Measurements from ENCODE around the gene GPRIN3.
"Not testable (repeated sequence)": the region's sequence is repeated elsewhere in the genome, so short reads cannot be mapped to it uniquely, and the experiment has no call there.

GPRIN3 gene

GRCh38 chr4:89288430-89288829 lies 19.2 kb downstream of the GPRIN3 start:
- DNase-seq: no peak

- DNase-seq: no peak
These were observed 19.7 kb downstream of the GPRIN3 start for GRCh38 chr4:89287945-89288344.

- DNase-seq: no peak
These were observed 21.9 kb downstream of the GPRIN3 start for GRCh38 chr4:89285745-89286144.

- no peak for DNase-seq
These were observed 22.8 kb downstream of the GPRIN3 start for GRCh38 chr4:89284828-89285227.

- no peak for DNase-seq
These were observed 23.6 kb downstream of the GPRIN3 start for GRCh38 chr4:89284020-89284424.

- DNase-seq: no peak
These were observed 24.2 kb downstream of the GPRIN3 start for GRCh38 chr4:89283226-89284009.

GRCh38 chr4:89279385-89279784 lies 28.2 kb downstream of the GPRIN3 start:
- DNase-seq: no peak

- DNase-seq: no peak
These were observed 30.2 kb downstream of the GPRIN3 start for GRCh38 chr4:89277412-89277811.

- DNase-seq: no peak
These were observed 31.3 kb downstream of the GPRIN3 start for GRCh38 chr4:89276296-89276695.

GRCh38 chr4:89275587-89275986 lies 32.0 kb downstream of the GPRIN3 start:
- DNase-seq: no peak

GRCh38 chr4:89273741-89274141 lies 33.9 kb downstream of the GPRIN3 start:
- no peak for DNase-seq

- DNase-seq: no peak
These were observed 36.8 kb downstream of the GPRIN3 start for GRCh38 chr4:89270792-89271191.

- no peak for DNase-seq
These were observed 38.4 kb downstream of the GPRIN3 start for GRCh38 chr4:89269121-89269666.

- DNase-seq: no peak
These were observed 38.9 kb downstream of the GPRIN3 start for GRCh38 chr4:89268679-89269078.

GRCh38 chr4:89267846-89268245 lies 39.8 kb downstream of the GPRIN3 start:
- no peak for DNase-seq

- no peak for DNase-seq
These were observed 40.2 kb downstream of the GPRIN3 start for GRCh38 chr4:89267392-89267791.

GRCh38 chr4:89266128-89266527 lies 41.5 kb downstream of the GPRIN3 start:
- DNase-seq: no peak

- no peak for DNase-seq
These were observed 44.3 kb downstream of the GPRIN3 start for GRCh38 chr4:89263265-89263664.

- DNase-seq: no peak
These were observed 48.1 kb downstream of the GPRIN3 start for GRCh38 chr4:89259301-89260028.

GRCh38 chr4:89258506-89258905 lies 49.1 kb downstream of the GPRIN3 start:
- DNase-seq: no peak

- DNase-seq: no peak
These were observed 50.2 kb downstream of the GPRIN3 start for GRCh38 chr4:89257376-89257775.

- DNase-seq: no peak
These were observed 51.3 kb downstream of the GPRIN3 start for GRCh38 chr4:89256203-89256800.

GRCh38 chr4:89254847-89255246 lies 52.8 kb downstream of the GPRIN3 start:
- no peak for DNase-seq

- not testable (repeated sequence) for DNase-seq
These were observed 53.3 kb downstream of the GPRIN3 start for GRCh38 chr4:89254347-89254746.
